GM18505 (cell line): Measurements from ENCODE around the gene LMF1.

Experiments used
- ATAC-seq: cut with Tn5 transposase; IDR thresholded peaks from one replicate; pipeline ENCODE4 v1.9.1; 2021; ENCODE audit not compliant: unreplicated experiment
- POLR2A ChIP-seq: IDR thresholded peaks from 4 replicates; pipeline ENCODE4 v1.6.1; 2011; ENCODE audit warnings: borderline replicate concordance; ENCODE audit not compliant: insufficient read depth, insufficient read length; ENCODE audit errors: extremely low read depth

LMF1 gene

DNA sequence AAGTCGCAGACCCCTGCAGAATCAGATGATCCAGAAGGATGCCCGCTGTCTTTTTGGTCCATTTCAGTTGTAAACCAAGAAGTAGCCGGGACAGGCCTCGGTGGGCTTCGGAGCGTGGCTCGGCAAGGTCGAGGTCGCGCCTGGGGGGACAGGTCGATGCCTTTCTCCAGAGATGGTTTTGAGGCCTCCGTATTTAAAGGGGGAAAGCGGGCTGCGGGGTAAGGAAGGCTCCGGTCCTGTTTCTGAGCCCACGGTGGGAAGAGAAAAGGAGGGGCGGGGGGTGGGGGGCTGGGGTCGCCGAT is 162.7 kb downstream of the LMF1 start:
- TF ChIP-seq POLR2A, result no peak
- no peak for ATAC-seq

GRCh38 chr16:807347-808084 is 163.3 kb downstream of the LMF1 start:
- peak; percentile 90 for TF ChIP-seq POLR2A
- ATAC-seq, result peak; percentile 88

DNA sequence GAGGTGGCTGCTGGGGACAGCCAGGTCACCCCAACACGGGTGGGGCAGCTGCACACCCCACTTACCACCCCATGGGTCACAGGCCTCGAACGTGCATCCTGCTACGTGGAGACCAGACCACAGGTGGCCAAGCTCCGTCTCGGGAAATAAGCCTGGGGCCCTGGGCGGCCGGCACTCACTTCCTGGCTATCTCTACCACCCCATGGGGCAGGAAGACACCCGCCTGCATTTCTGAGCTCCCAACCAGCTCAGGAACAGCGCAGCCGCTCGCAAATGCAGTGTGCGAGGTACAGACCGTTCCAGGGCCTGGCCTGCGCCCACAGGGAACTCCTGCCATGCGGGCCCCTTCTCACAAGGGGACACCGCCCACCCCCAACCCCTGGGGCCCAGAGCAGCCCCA is 165.3 kb downstream of the LMF1 start:
- no peak for TF ChIP-seq POLR2A
- no peak for ATAC-seq

DNA sequence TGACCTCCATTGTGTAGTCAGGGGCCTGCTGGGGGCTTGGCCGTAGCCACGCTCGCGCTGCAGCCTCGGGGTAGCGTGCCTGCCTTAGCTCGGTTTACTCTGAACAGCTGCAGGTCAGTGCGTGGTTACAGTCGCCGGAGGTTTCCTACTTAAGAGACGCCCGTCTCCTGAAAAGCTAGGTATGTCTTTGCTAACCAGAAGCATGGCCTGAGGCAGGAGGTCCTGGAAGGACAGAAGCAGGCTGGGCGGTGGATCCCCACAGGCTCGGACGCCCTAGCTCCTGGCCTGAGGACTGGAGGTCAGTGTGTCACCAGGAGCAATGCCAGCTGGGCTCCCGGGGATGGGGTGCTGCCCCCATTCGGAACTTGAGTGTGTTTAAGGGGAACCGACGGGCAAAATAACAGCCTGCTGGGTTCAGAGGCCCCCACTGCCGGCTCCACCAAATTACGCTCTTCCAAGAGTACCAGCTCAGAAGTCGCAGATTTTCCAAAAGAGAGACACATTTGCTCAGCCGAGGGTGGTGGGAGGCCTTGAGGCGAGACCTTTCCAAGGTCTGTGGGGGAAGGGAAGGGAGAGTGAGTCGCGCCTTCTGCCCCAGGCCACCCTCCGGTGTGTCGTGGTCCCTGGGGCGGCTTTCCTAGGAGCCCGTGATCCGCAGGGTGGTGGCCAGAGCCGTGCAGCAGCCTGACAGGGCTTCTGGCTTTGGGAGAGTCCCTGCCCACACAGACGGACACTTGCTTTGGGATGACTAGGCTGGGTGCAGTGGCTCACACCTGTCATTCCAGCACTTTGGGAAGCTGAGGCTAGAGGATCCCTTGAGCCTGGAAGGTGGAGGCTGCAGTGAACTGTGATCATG is 166.4 kb downstream of the LMF1 start:
- TF ChIP-seq POLR2A, result no peak
- ATAC-seq, result no peak

GRCh38 chr16:803754-804080 is 167.1 kb downstream of the LMF1 start:
- TF ChIP-seq POLR2A, result no peak
- ATAC-seq, result no peak
